Airway epithelial cell (primary cell): ENCODE data around the gene CASP7. TPM values are rescaled to one million over a fixed set of nuclear protein-coding genes. Genes with fewer than 3 reads are reported as not detected.

Source experiments
- total RNA-seq: library from RNA; depleted of rRNA; stranded (reverse); fragments of >200 nt; gene quantifications from 2 replicates; pipeline ENCODE4 v1.2.3, GENCODE V29; 2015

Gene CASP7
- 13.6 and 13.9 TPM in 2 replicates for total RNA-seq

GRCh38 chr10:113679463-113680189 is at the start of gene CASP7:
TSS of gene CASP7 (plus strand) at chr10:113679912. CDS start at chr10:113697494, 17,582 bp downstream.

GRCh38 chr10:113663908-113664307 is 15.8 kb upstream of the CASP7 start, which contains the start of gene NRAP:
TSS of gene NRAP (minus strand) at chr10:113664041. CDS start at chr10:113663882, 159 bp downstream.

DNA sequence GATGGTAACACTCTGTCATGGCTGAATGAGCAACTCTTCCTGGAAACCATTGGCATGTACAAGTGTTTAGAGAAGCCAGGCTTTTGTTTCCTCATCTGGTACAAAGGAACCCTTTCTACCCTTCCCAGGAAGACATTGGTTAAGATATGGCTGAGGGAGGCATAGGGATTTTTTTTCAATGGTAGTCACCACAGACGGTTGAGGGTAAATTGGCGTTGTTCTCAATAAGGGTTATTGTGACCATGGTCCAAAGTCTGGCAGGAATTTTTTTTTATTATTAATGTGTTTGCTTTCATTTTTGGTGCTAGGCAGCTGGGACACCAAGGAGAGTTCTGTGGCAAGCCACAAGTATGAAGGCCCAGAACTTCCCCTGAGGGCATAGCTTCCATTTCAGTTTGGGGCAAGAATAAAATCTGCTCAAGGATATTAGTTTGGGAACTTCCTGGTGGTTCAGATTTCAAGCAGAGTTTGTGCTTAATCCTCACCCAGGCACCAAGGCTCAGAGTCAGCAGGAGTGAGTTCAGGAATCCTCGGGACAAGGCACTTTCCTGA is 71.5 kb downstream of the CASP7 start, which contains the start of gene PLEKHS1:
Gene PLEKHS1 (plus strand): TSS at position 502 of the 552 bp plus-strand sequence. CDS start 3,596 bp downstream, outside the sequence.

Other genes with a start within 250 kb of the CASP7 start
- not detected in 2 replicates for gene HABP2, start 126.9 kb upstream of the CASP7 start, total RNA-seq
- gene NRAP, start 15.9 kb upstream of the CASP7 start, total RNA-seq = not detected in 2 replicates
- gene PLEKHS1, start 71.8 kb downstream of the CASP7 start, total RNA-seq = not detected in 2 replicates
- 3.9 and 5.1 TPM in 2 replicates for gene DCLRE1A, start 174.2 kb downstream of the CASP7 start, total RNA-seq
- 10.4 and 36.3 TPM in 2 replicates for gene NHLRC2, start 174.7 kb downstream of the CASP7 start, total RNA-seq